Stomach (tissue), 9 donors: Measurements from ENCODE around the gene MLLT10. TPM values are rescaled to one million over a fixed set of nuclear protein-coding genes. Genes with fewer than 3 reads are reported as not detected.

ENCODE experiments used
- DNase-seq, 2 donors: peaks; one replicate each; pipeline versions ENCODE4 v3.0.0 to v3.0.0-alpha.2; 2013 to 2019
- H3K27ac ChIP-seq, 5 donors: fragments of 200-600 bp in 4 of 5; sonication (generic) in 4 of 5; one replicate each; pipeline ENCODE4 v1.5.1; 2013 to 2019; ENCODE audit warnings: mild to moderate bottlenecking in 1 of 5, moderate library complexity in 1 of 5
- H3K27me3 ChIP-seq, 3 donors: fragments of 200-600 bp; sonication (generic); one replicate each; pipeline ENCODE4 v1.5.1; 2017 to 2019; ENCODE audit warnings: mixed run types in 1 of 3
- H3K36me3 ChIP-seq, 4 donors: fragments of 200-600 bp; sonication (generic); 1 replicate in 3 of 4; 2 replicates in 1 of 4; pipeline ENCODE4 v1.5.1; 2016 to 2019
- H3K4me1 ChIP-seq, 4 donors: fragments of 200-600 bp; sonication (generic); one replicate each; pipeline ENCODE4 v1.5.1; 2016 to 2019
- H3K4me3 ChIP-seq, 4 donors: fragments of 200-600 bp; sonication (generic) in 3 of 4; one replicate each; pipeline ENCODE4 v1.5.1; 2016 to 2019; ENCODE audit warnings: mild to moderate bottlenecking in 1 of 4
- H3K9me3 ChIP-seq, 4 donors: fragments of 200-600 bp; sonication (generic); one replicate each; pipeline ENCODE4 v1.5.1; 2016 to 2019
- CTCF ChIP-seq, 7 experiments: fragments of 450-650 bp in 4 of 7; fragments of 200-600 bp in 3 of 7; sonication (generic) in 3 of 7; IDR thresholded peaks; one replicate each; pipeline ENCODE4 v1.5.1; 2016 to 2019; ENCODE audit warnings: antibody characterized with exemption in 7 of 7, control low read depth in 2 of 7, mild to moderate bottlenecking in 1 of 7
- EP300 ChIP-seq: sonication (generic); formaldehyde crosslinking; IDR thresholded peaks from one replicate; pipeline ENCODE4 v1.6.1; 2017; ENCODE audit warnings: antibody characterized with exemption
- POLR2A ChIP-seq, 4 donors: fragments of 450-650 bp; IDR thresholded peaks; one replicate each; pipeline ENCODE4 v1.6.1; 2016; ENCODE audit warnings: antibody characterized with exemption in 4 of 4, control low read depth in 2 of 4, mild to moderate bottlenecking in 1 of 4, moderate library complexity in 1 of 4
- POLR2AphosphoS5 ChIP-seq, 3 donors: sonication (generic); formaldehyde crosslinking; IDR thresholded peaks; one replicate each; pipeline ENCODE4 v1.6.1; 2016; ENCODE audit warnings: antibody characterized with exemption in 3 of 3
- WGBS, 5 donors: extraction: QIAGEN DNeasy Blood & Tissue Kit in 3 of 5; methylation state at CpG; one replicate each; pipeline versions ENCODE4 v1.1.5 to v1.1.7; 2013 to 2018; 5-methylcytosine and 5-hydroxymethylcytosine counted together
- intact Hi-C: fragments of 100-400 bp; cut with DNase I; formaldehyde crosslinking; loops from one replicate; pipeline ENCODE4 v1.15.1; 2023; ENCODE audit warnings: low total_unique reads
- polyA plus RNA-seq, 3 donors: library from polyadenylated mRNA; stranded (reverse); fragments of 200-250 nt; gene quantifications; one replicate each; pipeline ENCODE4 v1.2.3, GENCODE V29; 2013
- total RNA-seq, 5 donors: library from RNA; depleted of rRNA; stranded (reverse); fragments of >200 nt; gene quantifications; one replicate each; pipeline versions ENCODE4 v1.1.0 to v1.2.3, GENCODE V29; 2014 to 2016
- donor health status: healthy with polysubstance abuse.
- donor health status: Bipolar disorder and iron deficiency.
- donor health status: healthy.

MLLT10 gene
- total and polyA plus RNA-seq, 8 donors, result 12.8 to 76.9 (median 23.8) TPM

GRCh38 chr10:21724687-21725367 is 190.8 kb downstream of the MLLT10 start:
- intact Hi-C loops, result no loop called here
- peaks cover 0 to 16% (median 3%) of the 10 kb centered on the region in 4 donors for H3K36me3 ChIP-seq
- no peaks in the 10 kb centered on the region for H3K27me3 ChIP-seq
- DNase-seq, result peak; percentile 73 to 98
- H3K9me3 ChIP-seq, result no peaks in the 10 kb centered on the region
- peaks cover 11 to 41% (median 29%) of the 10 kb centered on the region in 4 donors for H3K4me1 ChIP-seq
- WGBS, 5 donors, result 2 to 13% (median 10%) methylated on average over 4 of the region's 4 CpGs
- no peak overlapping the region for H3K4me3 ChIP-seq
- peak overlapping the region in 1 of 5 donors; percentile 5 for H3K27ac ChIP-seq
- TF ChIP-seq POLR2AphosphoS5 (IDR thresholded peaks at IDR 0.05) (peak; percentile 36 to 76 (median 63)), EP300 (no peak), POLR2A (IDR thresholded peaks at IDR 0.05) (no peak), CTCF (IDR thresholded peaks at IDR 0.05) (no peak)

- H3K27me3 ChIP-seq, result no peaks in the 10 kb centered on the region
- no peak overlapping the region for H3K27ac ChIP-seq
- peaks cover 0 to 16% (median 7%) of the 10 kb centered on the region in 4 donors for H3K36me3 ChIP-seq
- WGBS, 5 donors, result 62 to 76% (median 68%) methylated on average over 3 of the region's 3 CpGs
- intact Hi-C loops, result no loop called here
- H3K4me3 ChIP-seq, result no peak overlapping the region
- DNase-seq, result no peak
- peaks cover 11 to 42% (median 24%) of the 10 kb centered on the region in 4 donors for H3K4me1 ChIP-seq
- no peaks in the 10 kb centered on the region for H3K9me3 ChIP-seq
- no peak for TF ChIP-seq POLR2A (IDR thresholded peaks at IDR 0.05)
- TF ChIP-seq CTCF (IDR thresholded peaks at IDR 0.05), result no peak
- TF ChIP-seq POLR2AphosphoS5 (IDR thresholded peaks at IDR 0.05), result no peak
- no peak for TF ChIP-seq EP300
Measured at GRCh38 chr10:21726601-21727225, 192.7 kb downstream of the MLLT10 start.

GRCh38 chr10:21727452-21728168 is 193.6 kb downstream of the MLLT10 start:
- Histone ChIP-seq H3K27ac (no peak overlapping the region), H3K27me3 (no peaks in the 10 kb centered on the region), H3K36me3 (peaks cover 0 to 16% (median 5%) of the 10 kb centered on the region in 4 donors), H3K4me3 (no peak overlapping the region), H3K4me1 (peaks cover 11 to 48% (median 26%) of the 10 kb centered on the region in 4 donors), H3K9me3 (no peaks in the 10 kb centered on the region)
- peak; percentile 41 to 62 for DNase-seq
- 21 to 47% (median 29%) methylated on average over 13 of the region's 13 CpGs for WGBS, 5 donors
- intact Hi-C loops, result no loop called here
- no peak for TF ChIP-seq EP300
- peak in 1 of 3 donors; percentile 64 for TF ChIP-seq POLR2AphosphoS5 (IDR thresholded peaks at IDR 0.05)

GRCh38 chr10:21728618-21729017 is 194.6 kb downstream of the MLLT10 start:
- intact Hi-C loops, result no loop called here
- H3K36me3 ChIP-seq, result peaks cover 0 to 18% (median 9%) of the 10 kb centered on the region in 4 donors
- no peak overlapping the region for H3K4me3 ChIP-seq
- DNase-seq, result no peak
- no peaks in the 10 kb centered on the region for H3K27me3 ChIP-seq
- peaks cover 11 to 48% (median 26%) of the 10 kb centered on the region in 4 donors for H3K4me1 ChIP-seq
- no peaks in the 10 kb centered on the region for H3K9me3 ChIP-seq
- TF ChIP-seq CTCF (IDR thresholded peaks at IDR 0.05), result no peak
- no peak for TF ChIP-seq POLR2AphosphoS5 (IDR thresholded peaks at IDR 0.05)
- TF ChIP-seq EP300, result no peak
- TF ChIP-seq POLR2A (IDR thresholded peaks at IDR 0.05), result no peak
- no peak overlapping the region for H3K27ac ChIP-seq
- WGBS, 5 donors, result 85 to 95% (median 92%) methylated on average over 3 of the region's 3 CpGs
